Measurements from ENCODE around the gene SCD.

- TF ChIP-seq CTCF (IDR thresholded peaks at IDR 0.05) (no peak), EP300 (IDR thresholded peaks at IDR 0.05) (no peak), POLR2A (IDR thresholded peaks at IDR 0.05) (no peak), POLR2AphosphoS5 (IDR thresholded peaks at IDR 0.05) (no peak)
Measured at GRCh38 chr10:100380400-100380799, 33.4 kb downstream of the SCD start.

All from upper lobe of left lung (tissue), 4 donors.